HCT116 (cell line): ENCODE measurements around the gene APOBEC3C. TPM values are rescaled to one million over a fixed set of nuclear protein-coding genes. Genes with fewer than 3 reads are reported as not detected.

Source experiments
- ATAC-seq: fragments of 200-7000 bp; cut with Tn5 transposase; 2 replicates; pipeline ENCODE4 v1.9.1; 2020; ENCODE audit warnings: mild to moderate bottlenecking, moderate library complexity
- BruUV-seq: library from RNA; stranded (reverse); fragments of 400-500 nt; replicated peaks from 2 replicates; lab custom pipeline; 2021; lab: Mats Ljungman, UMichigan
- CTCF ChIA-PET: fragments of 300-600 bp; sonication (Branson Sonifier 250); formaldehyde crosslinking; loops from one replicate; lab custom pipeline; 2021; ENCODE audit warnings: antibody characterized with exemption; lab: Charles Lee
- POLR2A ChIA-PET: fragments of 300-600, 350-600 bp; sonication (Branson Sonifier 250); formaldehyde crosslinking; loops from one replicate; lab custom pipeline; 2021; ENCODE audit warnings: antibody characterized with exemption; lab: Charles Lee
- RAD21 ChIA-PET, 2 experiments: fragments of 300-600 bp; sonication (Branson Sonifier 250); formaldehyde crosslinking; loops; one replicate each; lab custom pipeline; 2023; ENCODE audit warnings: low total read pairs in 2 of 2; ENCODE audit not compliant: uncharacterized antibody in 2 of 2, unreplicated experiment in 2 of 2, low non-redundant PET in 1 of 2; lab: Charles Lee
- DNase-seq: peaks from one replicate; pipeline ENCODE4 v3.0.0-alpha.2; 2010; ENCODE audit warnings: low read depth, low spot score
- H2AFZ ChIP-seq: fragments of 200-600 bp; shearing (Covaris generic), sonication (generic); 2 replicates; pipeline ENCODE4 v1.6.1; 2017; ENCODE audit warnings: low read depth, mixed run types, mixed read lengths, antibody characterized with exemption, low read length; ENCODE audit not compliant: poor library complexity, severe bottlenecking
- H3K27ac ChIP-seq: 2 replicates; pipeline ENCODE4 v1.5.1; 2012; ENCODE audit warnings: low read depth, low read length
- H3K27me3 ChIP-seq: fragments of 200-600 bp; sonication (generic); 2 replicates; pipeline ENCODE4 v1.6.1; 2016; ENCODE audit warnings: mixed run types, low read length, mixed read lengths; ENCODE audit not compliant: insufficient read depth
- H3K36me3 ChIP-seq, 2 experiments: fragments of 200-500 bp in 1 of 2; fragments of 200-600 bp in 1 of 2; sonication (Bioruptor generic) in 1 of 2; sonication (generic) in 1 of 2; 2 replicates each; pipeline versions ENCODE4 v1.5.1 to v1.6.1; 2014 to 2016; ENCODE audit warnings: low read length in 2 of 2, inconsistent platforms in 1 of 2, mixed read lengths in 1 of 2, mixed run types in 1 of 2; ENCODE audit not compliant: insufficient read depth in 2 of 2, control insufficient read depth in 1 of 2
- H3K4me1 ChIP-seq, 2 experiments: fragments of 200-600 bp in 1 of 2; sonication (generic) in 1 of 2; 2 replicates each; pipeline versions ENCODE4 v1.5.1 to v1.6.1; 2012 to 2017; ENCODE audit warnings: low read length in 2 of 2, inconsistent platforms in 1 of 2, mild to moderate bottlenecking in 1 of 2, mixed read lengths in 1 of 2, mixed run types in 1 of 2, moderate library complexity in 1 of 2; ENCODE audit not compliant: insufficient read depth in 2 of 2, control insufficient read depth in 1 of 2
- H3K4me2 ChIP-seq: fragments of 200-600 bp; sonication (generic); 2 replicates; pipeline ENCODE4 v1.6.1; 2017; ENCODE audit warnings: mixed run types, low read length, mixed read lengths
- H3K4me3 ChIP-seq, 2 experiments: fragments of 200-600 bp in 1 of 2; sonication (generic) in 1 of 2; replicated peaks in 1 of 2; 2 replicates each; pipeline ENCODE4 v1.5.1; 2011 to 2016; ENCODE audit warnings: low read length in 2 of 2, control low read depth in 1 of 2, low read depth in 1 of 2, mild to moderate bottlenecking in 1 of 2, mixed read lengths in 1 of 2, mixed run types in 1 of 2
- H3K79me2 ChIP-seq: fragments of 200-600 bp; sonication (generic); 2 replicates; pipeline ENCODE4 v1.6.1; 2017; ENCODE audit warnings: mild to moderate bottlenecking, mixed run types, low read length, moderate library complexity, mixed read lengths; ENCODE audit not compliant: insufficient read depth
- H3K9ac ChIP-seq: fragments of 200-600 bp; sonication (generic); 2 replicates; pipeline ENCODE4 v1.6.1; 2016; ENCODE audit warnings: low read length, mixed read lengths
- H3K9me2 ChIP-seq: fragments of 200-600 bp; sonication (generic), shearing (Covaris generic); 2 replicates; pipeline ENCODE4 v1.6.1; 2017; ENCODE audit warnings: mixed run types, mild to moderate bottlenecking, moderate library complexity; ENCODE audit not compliant: insufficient read depth
- H3K9me3 ChIP-seq, 2 experiments: fragments of 200-500 bp in 1 of 2; fragments of 200-600 bp in 1 of 2; sonication (Bioruptor generic) in 1 of 2; sonication (generic) in 1 of 2; 2 replicates each; pipeline ENCODE4 v1.6.1; 2014 to 2017; ENCODE audit warnings: low read length in 2 of 2, mixed read lengths in 2 of 2, inconsistent platforms in 1 of 2, low read depth in 1 of 2, mild to moderate bottlenecking in 1 of 2, mixed run types in 1 of 2, moderate library complexity in 1 of 2; ENCODE audit not compliant: control insufficient read depth in 1 of 2, insufficient read depth in 1 of 2
- H4K20me1 ChIP-seq: fragments of 200-600 bp; sonication (generic), shearing (Covaris generic); 2 replicates; pipeline ENCODE4 v1.6.1; 2017; ENCODE audit warnings: mixed run types, mild to moderate bottlenecking, moderate library complexity; ENCODE audit not compliant: insufficient read depth
- ATF3 ChIP-seq: IDR thresholded peaks from 2 replicates; pipeline ENCODE4 v1.6.1; 2012
- CBX3 ChIP-seq: IDR thresholded peaks from 2 replicates; pipeline ENCODE4 v1.6.1; 2012; ENCODE audit warnings: low read depth
- CEBPB ChIP-seq: IDR thresholded peaks from 2 replicates; pipeline ENCODE4 v1.6.1; 2012; ENCODE audit warnings: low read depth
- CTCF ChIP-seq, 3 experiments: fragments of 200-600 bp in 1 of 3; sonication (generic) in 1 of 3; IDR thresholded peaks in 2 of 3; conservative IDR thresholded peaks in 1 of 3; 2 replicates each; pipeline ENCODE4 v1.5.1; 2012 to 2017; ENCODE audit warnings: low read depth in 2 of 3, low read length in 2 of 3, antibody characterized with exemption in 1 of 3, borderline replicate concordance in 1 of 3, control low read depth in 1 of 3, mild to moderate bottlenecking in 1 of 3, mixed read lengths in 1 of 3, mixed run types in 1 of 3, moderate library complexity in 1 of 3; ENCODE audit not compliant: insufficient read depth in 1 of 3
- EGR1 ChIP-seq: IDR thresholded peaks from 2 replicates; pipeline ENCODE4 v1.6.1; 2012; ENCODE audit warnings: low read depth
- EZH2 ChIP-seq: fragments of 200-600 bp; sonication (generic); IDR thresholded peaks from 2 replicates; pipeline ENCODE4 v1.6.1; 2017; ENCODE audit warnings: antibody characterized with exemption, mixed run types
- EZH2phosphoT487 ChIP-seq: fragments of 200-600 bp; IDR thresholded peaks from 2 replicates; pipeline ENCODE4 v1.6.1; 2018; ENCODE audit warnings: antibody characterized with exemption, borderline replicate concordance
- FOSL1 ChIP-seq: IDR thresholded peaks from 2 replicates; pipeline ENCODE4 v1.6.1; 2012; ENCODE audit warnings: low read depth
- JUND ChIP-seq: IDR thresholded peaks from 2 replicates; pipeline ENCODE4 v1.6.1; 2012
- MAX ChIP-seq: IDR thresholded peaks from 2 replicates; pipeline ENCODE4 v1.6.1; 2012
- POLR2A ChIP-seq: IDR thresholded peaks from 2 replicates; pipeline ENCODE4 v1.7.0; 2011; ENCODE audit warnings: borderline replicate concordance; ENCODE audit not compliant: insufficient read depth, insufficient read length; ENCODE audit errors: extremely low read depth
- POLR2AphosphoS5 ChIP-seq: IDR thresholded peaks from 2 replicates; pipeline ENCODE4 v1.6.1; 2011; ENCODE audit warnings: mild to moderate bottlenecking, low read depth, low read length, moderate library complexity
- RAD21 ChIP-seq: IDR thresholded peaks from 2 replicates; pipeline ENCODE4 v1.6.1; 2012; ENCODE audit warnings: low read depth, mild to moderate bottlenecking
- REST ChIP-seq: IDR thresholded peaks from 2 replicates; pipeline ENCODE4 v1.6.1; 2012; ENCODE audit warnings: low read depth
- SIN3A ChIP-seq: IDR thresholded peaks from 2 replicates; pipeline ENCODE4 v1.6.1; 2012; ENCODE audit warnings: low read depth
- SP1 ChIP-seq: IDR thresholded peaks from 2 replicates; pipeline ENCODE4 v1.6.1; 2012; ENCODE audit warnings: low read depth
- SRF ChIP-seq: IDR thresholded peaks from 2 replicates; pipeline ENCODE4 v1.6.1; 2012; ENCODE audit warnings: low read depth
- YY1 ChIP-seq: IDR thresholded peaks from 2 replicates; pipeline ENCODE4 v1.6.1; 2011; ENCODE audit warnings: low read length, low read depth, moderate library complexity, mild to moderate bottlenecking; ENCODE audit not compliant: insufficient replicate concordance; ENCODE audit errors: extremely low read depth
- ZFX ChIP-seq: fragments of 450-650 bp; IDR thresholded peaks from 2 replicates; pipeline ENCODE4 v1.6.1; 2017
- ZNF274 ChIP-seq: fragments of 200-500 bp; sonication (Bioruptor generic); IDR thresholded peaks from 2 replicates; pipeline ENCODE4 v1.6.1; 2014; ENCODE audit warnings: mild to moderate bottlenecking, low read depth, low read length, inconsistent platforms
- intact Hi-C: fragments of 100-400 bp; cut with micrococcal nuclease; formaldehyde crosslinking; loops from 2 replicates; pipeline ENCODE4 v1.10.0; 2022
- total RNA-seq: library from RNA; stranded (reverse); gene quantifications from one replicate; pipeline ENCODE4 v1.2.1, GENCODE V29; 2021; ENCODE audit not compliant: unreplicated experiment

APOBEC3C gene
- total RNA-seq, 1 experiment from 2014 or later: 40.2 TPM

GRCh38 chr22:38972558-38972957 is 41.5 kb upstream of the APOBEC3C start:
- H3K36me3 ChIP-seq: no peaks in the 10 kb centered on the region
- no TSS peak for BruUV-seq
- no peak overlapping the region for H3K4me2 ChIP-seq
- H3K27me3 ChIP-seq: no peaks in the 10 kb centered on the region
- H3K27ac ChIP-seq: no peak overlapping the region
- no peak overlapping the region for H2AFZ ChIP-seq
- no peaks in the 10 kb centered on the region for H4K20me1 ChIP-seq
- TF ChIP-seq ATF3: no peak
- no peak for TF ChIP-seq EZH2phosphoT487
- TF ChIP-seq FOSL1: no peak
- TF ChIP-seq YY1: no peak
- no peak for TF ChIP-seq REST
- no peak for TF ChIP-seq EGR1
- no peak for TF ChIP-seq MAX
- no peak for TF ChIP-seq EZH2
- no peak for TF ChIP-seq ZNF274
- no peak for TF ChIP-seq RAD21
- no peak for TF ChIP-seq CEBPB
- no peak for TF ChIP-seq POLR2AphosphoS5
- no peak for TF ChIP-seq CBX3
- no peak for TF ChIP-seq SIN3A
- TF ChIP-seq SRF: no peak
- TF ChIP-seq ZFX: no peak
- no peak for TF ChIP-seq CTCF (IDR thresholded peaks at IDR 0.05 in 2 of 3, conservative IDR thresholded peaks at IDR 0.05 in 1 of 3; ENCODE audit: borderline replicate concordance in 1 of 3, insufficient read depth in 1 of 3, low read depth in 2 of 3, low read length in 2 of 3)
- no peak for TF ChIP-seq SP1
- TF ChIP-seq POLR2A: no peak
- TF ChIP-seq JUND: no peak
- TF ChIP-seq, all 23 proteins: peak for 0
- Histone ChIP-seq H3K4me3 (no peak overlapping the region), H3K9me2 (no peaks in the 10 kb centered on the region), H3K4me1 (no peaks in the 10 kb centered on the region), H3K79me2 (no peaks in the 10 kb centered on the region), H3K9ac (no peak overlapping the region), H3K9me3 (no peaks in the 10 kb centered on the region)
- intact Hi-C loops: no loop called here
- no peak for DNase-seq
- ATAC-seq: no peak
- ChIA-PET POLR2A (no interaction called here), RAD21 (no interaction called here), CTCF (interaction anchor here (0.8 kb wide), 1 partner anchor 9 kb away, joined by 3 read pairs; the partner anchor contains the start of gene APOBEC3B)
